GM18526 (cell line): ENCODE results near the gene C5AR1.

Experiments
- POLR2A ChIP-seq: IDR thresholded peaks from 3 replicates; pipeline ENCODE4 v1.6.1; 2011; ENCODE audit not compliant: insufficient read length; ENCODE audit errors: extremely low read depth

Gene C5AR1

DNA sequence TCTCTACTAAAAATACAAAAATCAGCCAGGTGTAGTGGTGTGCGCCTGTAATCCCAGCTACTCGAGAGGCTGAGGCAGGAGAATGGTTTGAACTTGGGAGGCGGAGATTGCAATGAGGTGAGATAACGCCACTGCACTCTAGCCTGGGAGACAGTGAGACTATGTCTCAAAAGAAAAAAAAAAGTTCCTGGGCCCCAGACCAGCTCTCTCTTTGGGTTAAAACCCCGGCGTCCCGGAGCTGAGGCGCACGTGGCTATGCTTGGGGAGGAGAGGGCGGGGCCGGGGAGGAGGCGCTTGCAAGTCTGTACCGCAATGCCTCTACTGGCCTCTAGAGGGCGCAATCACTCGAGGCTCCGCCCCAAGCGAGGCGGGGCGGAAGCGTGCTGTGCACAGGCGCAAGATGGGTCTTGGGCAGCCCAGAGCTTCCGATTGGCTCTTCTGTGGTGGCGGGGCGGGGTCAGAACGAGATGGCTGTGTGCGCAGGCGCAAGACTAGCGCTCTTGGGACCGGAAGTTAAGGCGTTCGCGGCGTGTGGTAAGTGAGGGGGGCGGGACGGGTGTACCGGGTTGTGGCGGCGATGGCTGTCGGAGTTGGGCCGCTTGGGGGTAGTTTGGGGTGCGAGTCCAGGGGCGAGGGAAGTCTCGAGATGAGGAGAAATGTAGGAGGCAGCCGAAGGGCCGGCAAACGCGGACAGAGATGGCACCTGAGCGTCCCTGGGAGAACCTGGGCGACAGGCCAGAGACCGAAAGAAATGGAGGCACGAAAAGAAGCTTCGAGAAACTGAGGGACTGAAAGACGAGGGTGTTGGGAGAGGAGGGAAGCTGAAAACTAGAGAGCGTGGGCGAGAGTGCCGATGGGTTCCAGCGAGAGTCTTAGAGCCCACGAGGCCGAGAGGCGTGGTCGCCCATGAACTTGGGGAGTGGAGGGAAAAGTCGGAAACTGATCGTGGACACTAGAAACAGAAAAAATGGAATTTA lies 39.4 kb downstream of the C5AR1 start, which contains the start of gene DHX34:
Gene DHX34 (plus strand): TSS at position 497 of the 977 bp plus-strand sequence. CDS start 3,716 bp downstream, outside the sequence.
- peak; percentile 82 for TF ChIP-seq POLR2A

DNA sequence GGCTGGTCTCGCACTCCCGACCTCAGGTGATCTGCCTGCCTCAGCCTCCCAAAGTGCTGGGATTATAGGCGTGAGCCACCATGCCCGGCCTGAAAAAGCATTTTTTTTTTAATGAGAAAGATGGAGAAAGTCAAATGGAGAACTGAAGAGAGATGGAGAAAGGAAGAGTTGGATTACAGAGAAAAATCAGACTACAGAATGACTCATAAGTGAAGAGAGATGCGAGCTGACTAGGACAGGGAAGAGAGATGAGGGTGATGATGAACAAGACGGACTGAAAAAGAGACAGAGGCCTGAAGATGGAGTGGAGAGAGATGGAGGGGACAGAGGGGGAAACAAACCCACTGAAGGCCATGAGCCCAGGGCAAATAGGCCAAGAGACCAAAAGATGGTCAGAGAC lies 41.0 kb downstream of the C5AR1 start:
- TF ChIP-seq POLR2A = no peak

DNA sequence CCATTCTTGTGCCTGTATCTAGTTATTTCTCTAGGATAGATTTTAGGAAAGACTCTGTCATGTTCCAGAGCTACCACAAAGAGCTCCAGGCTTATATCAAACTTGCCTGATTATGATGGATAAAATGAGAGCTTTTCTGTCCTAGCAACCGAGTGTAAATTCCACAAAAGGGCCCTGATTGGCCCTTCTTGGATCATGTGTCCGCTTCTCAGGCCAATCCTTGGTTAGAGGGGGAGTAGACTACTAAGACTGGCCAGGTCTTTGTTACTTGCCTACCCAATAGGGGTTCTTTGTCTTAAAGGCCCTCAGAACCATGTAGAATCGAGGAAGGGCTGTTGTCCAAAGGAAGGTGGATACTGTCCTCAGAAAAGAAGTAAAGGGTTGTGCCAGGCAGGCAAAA lies 41.9 kb downstream of the C5AR1 start:
- no peak for TF ChIP-seq POLR2A

DNA sequence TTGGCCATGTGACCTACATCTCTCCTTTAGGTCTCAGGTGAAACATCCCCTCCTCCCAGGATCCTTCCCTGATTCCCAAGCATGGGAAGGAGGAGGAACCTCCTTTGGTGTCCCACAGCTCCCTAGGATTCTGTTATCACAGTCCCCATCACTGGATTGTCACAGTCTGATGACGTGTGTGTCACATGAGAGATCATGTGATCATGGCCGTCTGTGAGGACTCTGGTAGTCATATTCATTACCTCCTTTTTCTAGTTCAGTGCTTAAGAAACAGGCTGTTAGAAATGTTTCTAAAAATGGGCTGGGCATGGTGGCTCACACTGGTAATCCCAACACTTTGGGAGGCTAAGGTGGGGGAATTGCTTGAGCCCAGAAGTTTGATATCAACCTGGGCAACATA lies 42.4 kb downstream of the C5AR1 start:
- TF ChIP-seq POLR2A = no peak

DNA sequence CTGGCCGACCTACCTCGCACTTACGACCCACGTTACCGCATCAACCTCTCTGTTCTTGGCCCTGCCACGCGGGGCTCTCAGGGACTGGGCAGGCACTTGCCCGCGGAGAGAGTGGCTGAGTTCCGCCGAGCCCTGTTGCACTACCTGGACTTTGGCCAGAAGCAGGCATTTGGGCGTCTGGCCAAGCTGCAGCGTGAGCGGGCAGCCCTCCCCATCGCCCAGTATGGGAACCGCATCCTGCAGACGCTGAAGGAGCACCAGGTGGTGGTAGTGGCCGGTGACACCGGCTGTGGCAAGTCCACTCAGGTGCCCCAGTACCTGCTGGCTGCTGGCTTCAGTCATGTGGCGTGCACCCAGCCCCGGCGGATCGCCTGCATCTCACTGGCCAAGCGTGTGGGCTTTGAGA lies 43.6 kb downstream of the C5AR1 start:
- no peak for TF ChIP-seq POLR2A

DNA sequence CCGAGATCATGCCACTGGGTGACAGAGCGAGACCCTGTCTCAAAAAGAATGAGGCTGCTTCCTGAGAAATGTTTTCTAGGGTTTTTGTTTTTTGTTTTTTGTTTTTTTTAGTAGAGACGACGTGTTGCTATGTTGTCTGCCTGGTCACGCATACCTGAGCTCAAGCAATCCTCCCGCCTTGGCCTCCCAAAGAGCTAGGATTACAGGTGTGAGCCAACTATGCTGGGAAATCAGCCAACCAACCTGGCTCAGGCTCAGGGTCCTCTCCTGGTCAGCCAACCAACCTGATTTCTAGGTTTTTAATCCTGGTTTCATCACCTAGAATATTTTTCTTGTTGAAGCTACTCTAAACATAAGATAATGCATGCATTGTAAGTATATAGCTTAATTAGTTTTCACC lies 47.2 kb downstream of the C5AR1 start:
- no peak for TF ChIP-seq POLR2A

DNA sequence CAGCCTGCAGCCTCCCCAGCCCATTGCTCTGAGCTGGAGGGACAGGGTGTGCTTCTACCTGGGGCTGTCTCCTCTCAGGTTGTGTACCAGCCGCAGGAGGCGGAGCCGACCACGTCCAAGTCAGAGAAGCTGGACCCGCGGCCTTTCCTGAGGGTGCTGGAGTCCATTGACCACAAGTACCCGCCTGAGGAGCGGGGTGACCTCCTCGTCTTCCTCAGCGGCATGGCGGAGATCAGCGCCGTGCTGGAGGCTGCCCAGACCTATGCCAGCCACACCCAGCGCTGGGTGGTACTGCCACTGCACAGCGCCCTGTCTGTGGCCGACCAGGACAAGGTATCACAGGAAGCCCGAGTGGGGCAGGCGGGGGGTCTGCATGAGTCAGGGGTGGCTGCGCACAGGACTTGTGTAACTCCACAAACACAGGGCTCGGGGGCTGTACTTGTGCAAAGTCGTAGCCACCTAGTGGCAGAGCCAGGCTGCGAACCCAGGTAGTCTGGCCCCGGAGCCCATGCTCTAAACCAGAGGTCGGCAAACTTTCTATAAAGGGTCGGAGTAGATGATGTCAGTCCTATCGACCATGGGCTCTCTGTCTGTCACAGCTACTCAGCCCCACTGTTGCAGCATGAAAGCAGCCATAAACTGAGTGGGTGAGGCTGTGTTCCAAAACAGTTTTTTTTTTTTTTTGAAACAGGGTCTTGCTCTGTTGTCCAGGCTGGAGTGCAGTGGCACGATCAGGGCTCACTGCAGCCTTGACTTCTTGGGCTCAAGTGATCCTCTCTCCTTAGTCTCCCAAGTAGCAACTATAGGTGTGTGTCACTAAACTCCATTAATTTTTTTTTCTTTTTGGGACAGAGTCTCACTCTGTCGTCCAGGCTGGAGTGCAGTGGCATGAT lies 48.4 kb downstream of the C5AR1 start:
- TF ChIP-seq POLR2A = no peak

DNA sequence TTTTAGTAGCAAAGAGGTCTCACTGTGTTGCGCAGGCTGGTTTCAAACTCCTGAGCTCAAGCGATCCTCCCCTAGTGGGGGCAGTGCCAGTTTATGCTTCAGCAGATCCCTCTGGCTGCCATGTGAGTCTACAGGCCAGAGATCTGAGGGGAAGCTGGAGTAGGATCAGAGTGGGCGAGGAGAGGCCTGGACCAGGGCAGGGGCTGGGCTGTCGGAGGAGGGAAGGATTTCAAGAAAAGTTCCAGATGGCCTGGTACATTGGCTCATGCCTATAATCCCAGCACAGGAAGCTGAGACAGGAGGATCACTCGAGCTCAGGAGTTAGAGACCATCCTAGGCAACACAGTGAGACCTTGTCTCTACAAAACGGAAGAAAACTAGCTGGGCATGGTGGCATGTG lies 49.3 kb downstream of the C5AR1 start:
- TF ChIP-seq POLR2A = no peak

DNA sequence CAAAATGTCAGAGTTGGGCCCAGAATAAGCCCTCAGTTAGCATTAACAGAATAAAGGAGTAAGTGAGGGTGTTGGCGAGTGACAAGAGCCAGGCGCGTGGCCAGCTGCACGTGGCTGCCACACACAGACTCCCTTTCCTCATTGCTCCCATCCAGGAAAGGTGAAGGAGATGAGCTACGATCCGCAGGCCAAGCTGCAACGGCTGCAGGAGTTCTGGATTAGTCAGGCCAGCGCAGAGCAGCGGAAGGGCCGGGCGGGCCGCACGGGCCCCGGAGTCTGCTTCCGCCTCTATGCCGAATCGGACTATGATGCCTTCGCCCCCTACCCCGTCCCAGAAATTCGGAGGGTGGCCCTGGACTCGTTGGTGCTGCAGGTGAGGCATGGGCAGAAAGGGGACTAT lies 52.7 kb downstream of the C5AR1 start:
- no peak for TF ChIP-seq POLR2A

DNA sequence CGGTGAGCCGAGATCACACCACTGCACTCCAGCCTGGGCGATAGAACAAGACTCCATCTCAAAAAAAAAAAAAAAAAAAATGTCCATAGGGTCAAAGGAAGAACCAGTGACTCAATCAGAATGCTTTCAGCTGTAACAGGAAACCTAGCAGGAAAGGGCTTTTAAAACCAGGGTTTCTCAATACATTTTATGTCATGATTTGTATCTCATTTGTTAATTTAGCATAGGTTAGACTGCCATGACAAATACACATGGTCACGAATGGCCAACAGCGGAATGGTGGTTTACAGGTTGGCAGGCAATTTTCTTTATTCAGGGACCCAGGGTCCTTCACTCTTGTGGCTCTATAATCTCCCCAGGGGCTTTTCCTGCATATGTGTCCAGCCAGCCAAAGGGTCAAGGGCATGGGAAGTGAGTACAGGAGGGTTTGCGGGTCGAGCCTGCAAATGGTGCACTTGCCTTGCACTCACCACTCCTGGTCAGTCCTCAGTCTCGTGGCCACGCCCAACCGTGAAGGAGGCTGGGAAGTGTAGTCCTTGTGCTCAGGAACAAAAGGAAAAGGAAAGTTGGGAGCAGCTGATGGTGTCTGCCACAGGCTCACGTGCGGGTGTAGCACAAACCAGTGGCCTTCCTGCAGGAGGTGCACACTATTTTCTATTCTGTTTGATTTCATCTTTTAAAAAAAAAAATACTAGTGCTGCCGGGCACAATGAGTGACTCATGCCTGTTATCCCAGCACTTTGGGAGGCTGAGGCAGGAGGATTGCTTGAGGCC lies 54.3 kb downstream of the C5AR1 start:
- TF ChIP-seq POLR2A = no peak

DNA sequence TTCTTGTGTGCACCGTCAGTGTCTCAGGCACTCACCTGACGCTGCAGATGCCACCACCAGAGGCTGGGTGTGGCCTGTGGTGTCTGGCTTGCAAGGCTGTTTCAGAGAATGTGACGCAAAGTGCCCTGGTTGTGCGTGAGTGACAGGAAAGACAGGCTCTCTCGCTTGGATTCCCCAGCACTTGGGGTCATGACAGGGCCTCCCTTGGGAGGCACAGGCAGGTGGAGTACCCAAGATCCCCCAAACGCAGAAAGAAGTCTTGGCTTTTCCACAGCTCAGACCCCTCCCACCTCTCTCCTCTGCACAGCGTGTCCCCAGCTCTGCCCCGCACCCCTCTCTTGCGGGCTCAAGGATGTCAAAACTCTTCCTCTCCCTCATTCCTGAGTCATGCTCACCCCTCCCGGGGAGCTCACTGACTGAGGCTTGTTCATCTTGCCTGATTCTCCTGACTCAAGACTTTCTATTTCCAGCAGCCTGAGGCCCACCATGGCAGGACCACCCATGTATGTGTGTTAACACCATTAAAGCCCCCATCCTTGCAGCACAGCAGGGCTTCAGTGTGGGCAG lies 60.5 kb downstream of the C5AR1 start:
- no peak for TF ChIP-seq POLR2A

DNA sequence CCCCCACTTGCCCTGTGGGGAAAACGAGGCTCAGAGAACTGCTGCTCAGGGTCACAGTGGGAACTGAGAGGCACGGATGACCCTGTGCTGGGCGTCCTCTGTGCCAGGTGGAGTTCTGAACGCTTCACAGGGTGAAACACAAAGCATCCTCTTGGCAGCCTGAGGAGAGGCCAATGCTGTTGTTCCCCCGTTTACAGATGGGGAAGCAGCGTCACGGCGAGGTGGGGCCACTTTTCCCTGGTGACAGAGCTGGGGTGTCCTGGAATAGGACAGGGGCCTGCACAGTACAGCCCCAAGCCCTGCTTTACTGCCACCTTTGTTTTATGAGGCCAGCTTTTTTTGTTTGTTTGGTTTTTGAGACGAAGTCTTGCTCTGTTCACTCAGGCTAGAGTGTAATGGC lies 61.6 kb downstream of the C5AR1 start:
- TF ChIP-seq POLR2A = no peak
